Keratinocyte (primary cell): ENCODE data around the gene NLRP14.

ENCODE experiments used
- CTCF ChIP-seq, 3 experiments: IDR thresholded peaks in 1 of 3; conservative IDR thresholded peaks in 1 of 3; optimal IDR thresholded peaks in 1 of 3; 2 replicates in 2 of 3; 3 replicates in 1 of 3; pipeline versions ENCODE3 to v1.5.1; 2011; ENCODE audit warnings: low read length in 3 of 3, mild to moderate bottlenecking in 3 of 3, moderate library complexity in 2 of 3, control low read depth in 1 of 3, inconsistent platforms in 1 of 3; ENCODE audit not compliant: insufficient read depth in 2 of 3; ENCODE audit errors: extremely low read depth in 1 of 3
- EZH2 ChIP-seq: IDR thresholded peaks from one replicate; pipeline ENCODE4 v1.6.1; 2012; ENCODE audit warnings: inconsistent platforms, mild to moderate bottlenecking, low read length, moderate library complexity

GRCh38 chr11:7062534-7062933 lies 42.3 kb downstream of the NLRP14 start:
- TF ChIP-seq CTCF (optimal IDR thresholded peaks at IDR 0.05 in 1 of 3, IDR thresholded peaks at IDR 0.05 in 1 of 3, conservative IDR thresholded peaks at IDR 0.05 in 1 of 3; ENCODE audit: extremely low read depth in 1 of 3, insufficient read depth in 2 of 3, low read length in 3 of 3) = no peak
- TF ChIP-seq EZH2 = no peak
